ENCODE results near the gene MYRF. TPM values are rescaled to one million over a fixed set of nuclear protein-coding genes. Genes with fewer than 3 reads are reported as not detected.

MYRF gene
- total RNA-seq, 2 experiments from 2014 or later = 0.97 to 1.6 TPM

GRCh38 chr11:61747967-61748285 is 4.5 kb upstream of the MYRF start:
- TF ChIP-seq, protein P1, sequence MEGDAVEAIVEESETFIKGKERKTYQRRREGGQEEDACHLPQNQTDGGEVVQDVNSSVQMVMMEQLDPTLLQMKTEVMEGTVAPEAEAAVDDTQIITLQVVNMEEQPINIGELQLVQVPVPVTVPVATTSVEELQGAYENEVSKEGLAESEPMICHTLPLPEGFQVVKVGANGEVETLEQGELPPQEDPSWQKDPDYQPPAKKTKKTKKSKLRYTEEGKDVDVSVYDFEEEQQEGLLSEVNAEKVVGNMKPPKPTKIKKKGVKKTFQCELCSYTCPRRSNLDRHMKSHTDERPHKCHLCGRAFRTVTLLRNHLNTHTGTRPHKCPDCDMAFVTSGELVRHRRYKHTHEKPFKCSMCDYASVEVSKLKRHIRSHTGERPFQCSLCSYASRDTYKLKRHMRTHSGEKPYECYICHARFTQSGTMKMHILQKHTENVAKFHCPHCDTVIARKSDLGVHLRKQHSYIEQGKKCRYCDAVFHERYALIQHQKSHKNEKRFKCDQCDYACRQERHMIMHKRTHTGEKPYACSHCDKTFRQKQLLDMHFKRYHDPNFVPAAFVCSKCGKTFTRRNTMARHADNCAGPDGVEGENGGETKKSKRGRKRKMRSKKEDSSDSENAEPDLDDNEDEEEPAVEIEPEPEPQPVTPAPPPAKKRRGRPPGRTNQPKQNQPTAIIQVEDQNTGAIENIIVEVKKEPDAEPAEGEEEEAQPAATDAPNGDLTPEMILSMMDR (IDR thresholded peaks at IDR 0.05) = peak; percentile 64
- Mint-ChIP-seq H3K4me1 (ENCODE audit: low read depth) (peaks cover 2% of the 10 kb centered on the region), H3K4me3 (no peak overlapping the region), H3K9me3 (no peaks in the 10 kb centered on the region), H3K27me3 (peaks cover 22% of the 10 kb centered on the region), H3K36me3 (ENCODE audit: low read depth) (no peaks in the 10 kb centered on the region), H3K27ac (no peak overlapping the region)
- intact Hi-C loops (cut with micrococcal nuclease) = no loop called here
- no peak for DNase-seq
- ATAC-seq = peak; percentile 3
- CTCF ChIA-PET = interaction anchor here (1.0 to 1.9 kb wide), 9 partner anchors 9 to 360 kb away, joined by 3 to 16 read pairs (median 5); no protein-coding TSS in a partner anchor
- POLR2A ChIA-PET = no interaction called here

- ChIA-PET CTCF (interaction anchor here (0.7 to 1.9 kb wide), 9 partner anchors 9 to 358 kb away, joined by 3 to 10 read pairs (median 3); partner anchors contain the start of genes FEN1 and TMEM258), POLR2A (no interaction called here)
- Mint-ChIP-seq H3K4me3 (no peak overlapping the region), H3K27ac (no peak overlapping the region), H3K27me3 (peaks cover 32% of the 10 kb centered on the region), H3K36me3 (ENCODE audit: low read depth) (no peaks in the 10 kb centered on the region), H3K4me1 (ENCODE audit: low read depth) (peaks cover 4% of the 10 kb centered on the region), H3K9me3 (no peaks in the 10 kb centered on the region)
- intact Hi-C loops (cut with micrococcal nuclease) = no loop called here
- TF ChIP-seq, protein P1 (IDR thresholded peaks at IDR 0.05) = no peak
- ATAC-seq (no peak), DNase-seq (no peak)
Measured at GRCh38 chr11:61749591-61750217, 2.7 kb upstream of the MYRF start.

GRCh38 chr11:61750631-61751273 is 1.7 kb upstream of the MYRF start:
- ChIA-PET CTCF (interaction anchor here (0.7 to 1.9 kb wide), 7 partner anchors 17 to 67 kb away, joined by 3 to 7 read pairs (median 4); no protein-coding TSS in a partner anchor), POLR2A (no interaction called here)
- H3K9me3 Mint-ChIP-seq = no peaks in the 10 kb centered on the region
- intact Hi-C loops (cut with micrococcal nuclease) = no loop called here
- no peaks in the 10 kb centered on the region for H3K36me3 Mint-ChIP-seq (ENCODE audit: low read depth)
- peaks cover 32% of the 10 kb centered on the region for H3K27me3 Mint-ChIP-seq
- TF ChIP-seq, protein P1 (IDR thresholded peaks at IDR 0.05) = no peak
- ATAC-seq (no peak), DNase-seq (no peak)
- H3K4me3 Mint-ChIP-seq = no peak overlapping the region
- peaks cover 8% of the 10 kb centered on the region for H3K4me1 Mint-ChIP-seq (ENCODE audit: low read depth)
- H3K27ac Mint-ChIP-seq = no peak overlapping the region

- no peak overlapping the region for H3K4me3 Mint-ChIP-seq
- peaks cover 32% of the 10 kb centered on the region for H3K27me3 Mint-ChIP-seq
- ChIA-PET CTCF (interaction anchor here (0.7 to 1.9 kb wide), 7 partner anchors 18 to 68 kb away, joined by 3 to 7 read pairs (median 4); no protein-coding TSS in a partner anchor), POLR2A (no interaction called here)
- H3K9me3 Mint-ChIP-seq = no peaks in the 10 kb centered on the region
- TF ChIP-seq, protein P1 (IDR thresholded peaks at IDR 0.05) = no peak
- H3K36me3 Mint-ChIP-seq (ENCODE audit: low read depth) = no peaks in the 10 kb centered on the region
- intact Hi-C loops (cut with micrococcal nuclease) = no loop called here
- H3K27ac Mint-ChIP-seq = no peak overlapping the region
- no peak for DNase-seq
- ATAC-seq = no peak
- H3K4me1 Mint-ChIP-seq (ENCODE audit: low read depth) = peaks cover 13% of the 10 kb centered on the region
Measured at GRCh38 chr11:61751384-61751783, 1.1 kb upstream of the MYRF start.

DNA sequence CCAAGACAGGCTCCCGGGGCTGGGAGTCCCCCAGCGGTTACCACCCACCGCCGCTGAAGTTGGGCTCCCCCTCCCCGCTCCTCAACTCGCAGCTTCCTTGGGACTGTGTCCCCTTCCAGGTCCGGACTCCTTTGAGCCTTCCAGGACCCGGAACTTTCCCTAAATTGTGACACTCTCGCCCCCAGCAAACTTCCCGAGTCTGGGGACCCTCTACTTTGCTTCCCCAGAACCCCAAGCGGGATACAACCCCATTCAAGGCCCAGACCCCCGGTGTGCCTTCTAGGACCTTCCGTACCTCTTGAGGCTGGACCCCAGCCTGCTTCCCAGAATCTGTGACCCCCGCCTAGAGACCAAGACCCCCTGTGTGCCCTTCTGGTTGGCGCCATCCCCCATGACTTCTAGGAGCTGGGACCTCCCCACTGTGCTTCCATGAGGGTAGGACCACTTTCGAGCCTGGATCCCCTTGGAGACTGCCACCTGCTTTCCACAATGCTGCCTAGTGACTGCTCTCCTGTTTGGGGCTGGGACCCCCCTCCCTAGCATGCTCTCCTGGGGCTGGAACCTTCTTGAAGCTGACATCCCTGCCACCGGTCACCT is 587 bp downstream of the MYRF start:
- TF ChIP-seq, protein P1 (IDR thresholded peaks at IDR 0.05) = no peak
- Mint-ChIP-seq H3K27me3 (peaks cover 32% of the 10 kb centered on the region), H3K27ac (no peak overlapping the region), H3K36me3 (ENCODE audit: low read depth) (no peaks in the 10 kb centered on the region), H3K9me3 (no peaks in the 10 kb centered on the region), H3K4me1 (ENCODE audit: low read depth) (peaks cover 21% of the 10 kb centered on the region), H3K4me3 (peak overlapping the region; percentile 52)
- ChIA-PET POLR2A (interaction anchor here (0.9 kb wide), 1 partner anchor 22 kb away, joined by 3 read pairs; no protein-coding TSS in a partner anchor), CTCF (interaction anchor here (0.6 to 1.3 kb wide), 7 partner anchors 9 to 87 kb away, joined by 3 to 4 read pairs (median 3); no protein-coding TSS in a partner anchor)
- intact Hi-C loops (cut with micrococcal nuclease) = no loop called here
- no peak for ATAC-seq
- DNase-seq = no peak
